GM21576 (cell line): Measurements from ENCODE around the gene DIAPH1.

Experiments
- ATAC-seq: cut with Tn5 transposase; IDR thresholded peaks from one replicate; pipeline ENCODE4 v1.9.1; 2021; ENCODE audit warnings: mild to moderate bottlenecking, moderate library complexity; ENCODE audit not compliant: unreplicated experiment

DIAPH1 gene

DNA sequence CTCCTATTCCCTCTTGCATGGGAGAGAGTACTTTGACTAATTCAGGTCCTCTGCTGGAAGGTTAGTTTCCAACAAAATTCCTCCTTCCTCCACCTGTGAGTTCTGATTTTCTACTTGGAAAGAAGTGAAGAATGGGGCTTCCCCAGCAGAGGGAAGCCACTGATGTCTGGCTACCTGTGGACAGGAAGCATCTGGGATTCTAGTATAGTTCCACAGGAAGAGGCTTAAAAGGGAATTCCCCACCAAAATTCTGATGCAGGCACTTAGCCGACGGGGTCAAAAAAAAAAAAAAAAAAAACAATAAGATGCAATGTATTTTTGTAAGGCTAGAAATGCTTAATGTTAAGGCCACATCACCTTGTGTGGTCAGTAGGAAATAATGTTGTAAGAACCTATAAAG is 96.5 kb downstream of the DIAPH1 start:
- no peak for ATAC-seq

DNA sequence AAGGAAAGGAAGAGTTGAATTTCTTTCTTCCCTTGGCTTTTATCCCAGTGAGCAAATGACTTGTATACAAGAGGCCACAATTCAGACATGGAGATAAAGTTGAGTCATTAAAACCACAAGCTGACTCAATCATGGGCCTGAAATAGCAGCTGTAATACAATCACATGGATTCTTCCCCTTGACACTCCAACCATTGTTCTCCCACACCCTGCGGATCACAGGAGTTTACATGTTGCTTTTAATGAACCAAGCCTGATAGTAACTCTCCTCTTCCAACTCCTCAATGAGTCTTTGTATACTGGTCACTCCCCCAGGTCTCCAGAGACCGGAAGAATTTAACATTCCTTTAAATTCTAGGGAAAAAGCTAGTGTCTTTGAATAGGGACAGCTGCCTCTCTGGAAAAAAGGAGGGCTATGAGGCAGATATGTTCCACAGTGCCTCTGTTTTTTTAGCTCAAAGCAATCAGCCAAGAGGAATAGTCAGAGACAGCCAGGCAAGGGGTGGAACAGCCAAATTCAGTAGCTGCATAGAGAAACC is 97.5 kb downstream of the DIAPH1 start:
- no peak for ATAC-seq

DNA sequence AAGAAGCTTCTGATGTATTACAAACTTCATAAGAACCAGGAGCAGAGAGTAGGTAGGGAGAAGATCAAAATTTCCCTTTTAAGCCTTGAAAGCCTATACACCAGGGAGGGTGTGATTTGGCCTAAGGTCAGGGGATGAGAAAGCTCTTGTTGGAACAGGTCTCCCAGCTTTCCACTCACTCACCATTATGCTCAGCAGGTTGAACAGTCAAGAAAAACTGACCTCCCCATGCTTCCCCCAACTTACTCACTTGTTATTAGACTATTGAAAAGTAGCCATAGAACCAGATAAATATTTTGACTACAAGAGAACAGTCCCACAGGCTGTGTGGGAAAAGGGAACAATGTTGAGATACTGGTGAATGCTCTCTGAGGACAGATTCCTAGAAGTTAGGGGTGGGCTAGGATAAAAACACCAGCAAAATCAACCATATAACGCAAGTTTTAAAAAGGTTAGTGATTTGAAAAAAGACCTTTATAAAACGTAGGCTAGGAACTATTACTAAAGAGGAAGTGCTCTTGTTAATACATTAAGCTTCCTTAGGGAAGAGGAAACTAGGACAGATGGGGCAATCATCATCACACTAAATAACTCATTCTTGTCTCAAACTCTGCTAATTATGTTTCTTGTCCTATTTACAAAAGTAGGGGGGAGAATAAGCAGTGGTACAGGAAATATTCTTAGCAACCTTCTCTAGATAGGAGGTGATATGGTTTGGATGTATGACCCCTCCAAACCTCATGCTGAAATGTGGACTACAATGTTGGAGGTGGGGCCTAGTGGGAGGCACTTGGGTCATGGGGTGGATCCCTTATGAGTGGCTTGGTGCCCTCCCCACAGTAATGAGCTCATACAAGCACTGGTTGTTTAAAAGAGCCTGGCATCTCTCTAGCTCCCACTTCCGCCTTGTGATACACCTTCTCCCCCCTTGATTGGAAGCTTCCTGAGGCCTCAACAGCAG is 98.9 kb downstream of the DIAPH1 start:
- no peak for ATAC-seq

DNA sequence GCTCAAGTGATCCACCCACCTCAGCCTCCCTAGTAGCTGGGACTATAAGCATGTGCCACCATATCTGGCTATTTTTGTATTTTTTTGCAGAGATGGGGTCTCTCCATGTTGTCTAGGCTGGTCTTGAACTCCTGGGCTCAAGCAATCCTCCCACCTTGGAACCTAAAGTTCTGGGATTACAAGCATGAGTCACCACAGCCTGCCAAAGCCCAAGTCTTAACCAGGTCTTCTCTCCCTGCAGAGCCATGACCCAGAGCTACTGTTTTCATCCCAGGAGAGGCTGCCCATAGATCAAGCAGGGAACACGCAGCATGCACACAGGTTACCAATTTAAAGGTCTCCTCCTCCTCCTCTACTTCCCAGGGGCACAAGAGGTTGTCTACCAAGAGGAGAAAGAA is 100.2 kb downstream of the DIAPH1 start:
- ATAC-seq = no peak

DNA sequence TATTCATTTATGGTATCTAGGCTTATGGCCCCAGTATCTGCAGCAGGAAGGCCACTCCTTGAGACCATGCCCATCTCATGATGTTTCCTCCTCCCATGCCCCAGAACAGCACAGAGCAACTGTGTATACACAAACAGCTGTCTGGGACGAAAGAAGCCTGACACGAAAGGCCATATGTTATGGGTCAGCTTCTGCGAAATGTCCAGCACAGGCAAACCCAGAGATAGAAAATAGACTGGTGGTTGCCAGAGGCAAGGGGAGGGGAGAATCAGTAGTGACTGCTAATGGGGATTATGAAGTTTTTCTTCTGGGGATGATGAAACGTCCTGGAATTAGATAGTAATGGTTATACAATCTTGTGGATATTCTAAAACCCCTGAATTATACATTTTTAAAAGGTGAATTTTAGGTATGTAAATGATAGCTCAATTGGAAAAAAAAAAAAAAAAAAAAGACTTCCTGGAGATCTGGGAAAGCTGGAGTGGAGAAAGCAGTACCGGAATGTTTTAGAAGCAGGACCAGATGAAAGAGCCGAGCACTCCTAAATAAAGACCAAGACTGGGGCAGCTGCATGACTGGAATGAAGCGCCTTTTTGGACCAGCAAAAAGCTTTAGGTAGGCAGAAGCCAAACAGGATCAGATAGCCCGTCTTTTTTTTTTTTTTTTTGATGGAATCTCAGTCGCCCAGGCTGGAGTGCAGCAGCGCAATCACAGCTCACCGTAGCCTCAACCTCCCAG is 100.8 kb downstream of the DIAPH1 start:
- ATAC-seq = no peak

DNA sequence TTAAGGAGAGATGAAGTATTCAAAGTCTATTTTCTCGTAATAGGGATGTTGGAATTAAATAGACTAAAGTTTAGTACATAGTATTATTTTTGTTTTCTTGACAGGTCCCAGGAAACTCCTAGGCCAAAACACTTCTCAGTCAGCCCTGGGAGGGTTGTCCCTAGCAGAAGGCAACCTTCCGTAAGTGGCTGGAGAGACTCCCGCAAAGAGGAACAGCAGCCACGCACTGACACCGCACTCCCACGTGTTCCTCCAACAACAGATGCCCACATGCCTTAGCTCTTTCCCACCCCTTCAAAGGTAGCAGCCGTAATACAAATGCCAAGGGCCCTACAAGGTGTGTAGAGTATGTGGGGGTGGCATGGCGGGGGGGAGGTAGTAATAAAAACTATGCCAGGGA is 101.5 kb downstream of the DIAPH1 start:
- ATAC-seq = no peak

GRCh38 chr5:141516672-141517025 is 102.2 kb downstream of the DIAPH1 start:
- ATAC-seq = no peak

GRCh38 chr5:141515946-141516671 is 102.7 kb downstream of the DIAPH1 start:
- no peak for ATAC-seq

GRCh38 chr5:141515141-141515540 is 103.7 kb downstream of the DIAPH1 start:
- ATAC-seq = no peak

DNA sequence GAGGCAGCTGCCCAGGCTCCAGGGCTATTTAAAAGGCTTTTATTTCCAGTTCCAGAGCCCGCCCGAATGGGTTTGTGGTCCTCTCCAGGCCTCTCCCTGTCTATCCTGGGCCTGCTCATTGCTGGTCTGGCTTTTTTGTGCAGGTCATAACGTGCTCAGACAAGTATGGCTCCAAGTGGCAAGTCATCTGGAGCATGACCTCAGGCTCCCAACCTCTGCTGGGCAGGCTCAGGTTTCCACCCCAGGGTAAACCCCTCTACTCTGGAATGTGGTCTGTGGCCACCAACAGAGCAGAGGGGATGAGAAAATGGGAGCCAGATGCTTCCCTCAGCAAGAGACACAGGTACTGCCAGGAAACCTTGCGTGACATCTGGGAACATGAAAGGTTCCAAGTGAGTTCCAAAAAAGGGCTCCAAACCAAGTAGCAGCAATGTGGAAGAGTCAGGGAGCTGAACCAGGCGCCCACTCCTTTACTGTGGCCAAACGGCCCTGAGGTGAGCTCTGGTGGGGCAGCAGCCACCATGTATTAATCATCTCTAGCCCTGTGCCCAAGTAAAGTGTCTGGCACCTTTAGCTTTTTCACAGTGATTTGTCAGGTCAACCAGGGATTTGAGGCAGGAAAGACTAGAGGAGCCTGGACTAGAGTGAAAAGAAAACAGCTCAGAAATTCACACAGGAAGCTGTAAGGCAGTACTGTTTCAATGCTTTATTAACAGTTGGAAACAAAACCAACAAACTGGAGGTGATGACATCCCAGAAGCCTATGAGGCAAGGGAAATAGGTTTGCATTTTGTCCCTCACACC is 104.3 kb downstream of the DIAPH1 start:
- ATAC-seq = peak; percentile 3

GRCh38 chr5:141513627-141514329 is 105.0 kb downstream of the DIAPH1 start:
- ATAC-seq = peak; percentile 36

DNA sequence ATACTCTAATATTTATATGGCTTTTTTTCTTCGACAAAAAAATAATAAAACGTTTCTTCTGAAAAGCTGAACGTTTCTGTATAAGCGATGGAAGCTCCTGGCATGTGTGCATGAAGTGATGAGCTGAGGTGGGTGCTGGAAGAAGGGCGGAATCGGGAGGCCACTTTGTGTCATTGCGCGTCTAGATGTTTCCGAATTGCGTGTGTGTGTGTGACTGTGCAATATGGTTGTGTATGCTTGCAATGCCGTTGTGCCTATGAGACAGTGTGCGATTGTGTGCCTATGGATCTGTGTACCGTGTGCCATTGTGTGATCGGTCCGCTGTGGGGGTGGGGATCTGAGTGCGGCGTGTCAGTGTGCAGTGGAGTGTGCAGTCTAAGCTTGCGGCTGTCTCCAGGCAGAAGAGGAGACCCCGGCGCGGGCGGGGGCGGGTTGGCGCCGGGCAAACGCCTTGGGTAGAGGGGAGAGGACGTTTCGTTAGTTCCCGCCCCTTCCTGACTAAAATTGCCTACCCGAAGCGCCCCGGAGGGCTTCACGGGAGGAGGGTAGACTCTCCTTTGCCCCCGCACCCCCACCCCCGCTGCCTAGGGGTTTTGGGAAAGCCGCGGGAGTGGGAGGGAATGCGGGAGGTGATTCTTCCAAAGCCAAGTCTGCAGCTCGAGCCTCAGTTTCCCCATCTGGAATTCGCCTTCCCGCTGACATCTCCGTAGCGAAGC is 105.7 kb downstream of the DIAPH1 start:
- no peak for ATAC-seq

DNA sequence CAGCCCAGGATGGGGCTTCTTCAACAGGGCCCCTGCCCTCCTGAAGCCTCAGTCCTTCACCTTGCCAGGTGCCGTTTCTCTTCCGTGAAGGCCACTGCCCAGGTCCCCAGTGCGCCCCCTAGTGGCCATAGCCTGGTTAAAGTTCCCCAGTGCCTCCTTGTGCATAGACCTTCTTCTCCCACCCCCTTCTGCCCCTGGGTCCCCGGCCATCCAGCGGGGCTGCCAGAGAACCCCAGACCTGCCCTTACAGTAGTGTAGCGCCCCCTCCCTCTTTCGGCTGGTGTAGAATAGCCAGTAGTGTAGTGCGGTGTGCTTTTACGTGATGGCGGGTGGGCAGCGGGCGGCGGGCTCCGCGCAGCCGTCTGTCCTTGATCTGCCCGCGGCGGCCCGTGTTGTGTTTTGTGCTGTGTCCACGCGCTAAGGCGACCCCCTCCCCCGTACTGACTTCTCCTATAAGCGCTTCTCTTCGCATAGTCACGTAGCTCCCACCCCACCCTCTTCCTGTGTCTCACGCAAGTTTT is 106.3 kb downstream of the DIAPH1 start:
- no peak for ATAC-seq

GRCh38 chr5:141511771-141512325 is 107.0 kb downstream of the DIAPH1 start:
- no peak for ATAC-seq

DNA sequence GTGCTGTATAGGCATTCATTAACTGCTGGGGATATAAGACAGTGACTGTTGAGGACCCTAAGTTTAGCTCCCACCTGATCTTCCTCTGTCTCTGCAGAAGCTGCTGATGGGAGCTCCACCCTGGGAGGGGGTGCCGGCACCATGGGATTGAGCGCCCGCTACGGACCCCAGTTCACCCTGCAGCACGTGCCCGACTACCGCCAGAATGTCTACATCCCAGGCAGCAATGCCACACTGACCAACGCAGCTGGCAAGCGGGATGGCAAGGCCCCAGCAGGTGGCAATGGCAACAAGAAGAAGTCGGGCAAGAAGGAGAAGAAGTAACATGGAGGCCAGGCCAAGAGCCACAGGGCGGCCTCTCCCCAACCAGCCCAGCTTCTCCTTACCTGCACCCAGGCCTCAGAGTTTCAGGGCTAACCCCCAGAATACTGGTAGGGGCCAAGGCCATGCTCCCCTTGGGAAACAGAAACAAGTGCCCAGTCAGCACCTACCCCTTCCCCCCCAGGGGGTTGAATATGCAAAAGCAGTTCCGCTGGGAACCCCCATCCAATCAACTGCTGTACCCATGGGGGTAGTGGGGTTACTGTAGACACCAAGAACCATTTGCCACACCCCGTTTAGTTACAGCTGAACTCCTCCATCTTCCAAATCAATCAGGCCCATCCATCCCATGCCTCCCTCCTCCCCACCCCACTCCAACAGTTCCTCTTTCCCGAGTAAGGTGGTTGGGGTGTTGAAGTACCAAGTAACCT is 107.8 kb downstream of the DIAPH1 start:
- ATAC-seq = peak; percentile 27

DNA sequence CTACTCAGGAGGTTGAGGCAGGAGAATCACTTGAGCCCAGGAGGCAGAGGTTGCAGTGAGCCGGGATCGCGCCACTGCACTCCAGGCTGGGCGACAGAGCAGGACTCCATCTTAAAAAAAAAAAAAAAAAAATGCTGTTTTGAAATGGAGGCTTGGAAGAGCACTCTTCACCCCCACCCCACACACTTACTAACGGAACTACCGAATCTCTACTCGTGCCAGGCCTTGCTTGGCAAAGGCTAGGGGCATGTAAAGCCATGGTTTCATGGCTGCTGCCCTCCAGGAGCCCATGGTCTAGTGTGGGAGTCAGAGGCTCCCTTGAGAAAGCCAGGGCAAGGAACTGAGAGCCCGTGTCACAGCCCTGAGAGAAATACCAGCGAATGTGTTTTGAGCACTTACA is 108.6 kb downstream of the DIAPH1 start:
- no peak for ATAC-seq

GRCh38 chr5:141508798-141509611 is 109.8 kb downstream of the DIAPH1 start:
- no peak for ATAC-seq
